Prostate gland (tissue), 2 donors: ENCODE results near the gene DFFA.

Experiments
- CTCF ChIP-seq, 4 experiments: fragments of 200-600 bp in 2 of 4; fragments of 450-650 bp in 2 of 4; sonication (generic) in 2 of 4; IDR thresholded peaks; 1 replicate in 3 of 4; 2 replicates in 1 of 4; pipeline ENCODE4 v1.5.1; 2016 to 2019; ENCODE audit warnings: antibody characterized with exemption in 4 of 4, mild to moderate bottlenecking in 2 of 4, moderate library complexity in 2 of 4
- POLR2AphosphoS5 ChIP-seq: sonication (generic); formaldehyde crosslinking; IDR thresholded peaks from one replicate; pipeline ENCODE4 v1.6.1; 2017; ENCODE audit warnings: antibody characterized with exemption

- no peak for TF ChIP-seq CTCF (IDR thresholded peaks at IDR 0.05)
- TF ChIP-seq POLR2AphosphoS5, result no peak
Observed at GRCh38 chr1:10479296-10479695, 7.0 kb upstream of the DFFA start.
